22Rv1 (cell line): Measurements from ENCODE around the gene OR8B3.
"Not testable (repeated sequence)": the region's sequence is repeated elsewhere in the genome, so short reads cannot be mapped to it uniquely, and the experiment has no call there.

Experiments
- H3K27ac ChIP-seq: fragments of 450-650 bp; 2 replicates; pipeline ENCODE4 v1.5.1; 2017
- CTCF ChIP-seq: fragments of 450-650 bp; IDR thresholded peaks from 2 replicates; pipeline ENCODE4 v1.5.1; 2017; ENCODE audit warnings: mild to moderate bottlenecking
- ZFX ChIP-seq: fragments of 450-650 bp; IDR thresholded peaks from 2 replicates; pipeline ENCODE4 v1.6.1; 2017; ENCODE audit warnings: antibody characterized with exemption, borderline replicate concordance

OR8B3 gene

GRCh38 chr11:124405581-124405980, 6.8 kb upstream of the OR8B3 start:
- TF ChIP-seq CTCF = no peak
- TF ChIP-seq ZFX = no peak
- H3K27ac ChIP-seq = no peak overlapping the region

- not testable (repeated sequence) for H3K27ac ChIP-seq
These were observed 4.4 kb upstream of the OR8B3 start for GRCh38 chr11:124403186-124403585.

GRCh38 chr11:124402326-124402922, 3.6 kb upstream of the OR8B3 start:
- no peak overlapping the region for H3K27ac ChIP-seq

GRCh38 chr11:124396847-124397246, 2.0 kb downstream of the OR8B3 start:
- H3K27ac ChIP-seq = not testable (repeated sequence)

More at GRCh38 chr11:124402326-124402922, 3.6 kb upstream of the OR8B3 start:
- TF ChIP-seq ZFX (no peak), CTCF (peak; percentile 90)

GRCh38 chr11:124394408-124394807, 4.4 kb downstream of the OR8B3 start:
- no peak overlapping the region for H3K27ac ChIP-seq
- TF ChIP-seq CTCF = no peak
- TF ChIP-seq ZFX = no peak

- no peak within 1 kb of the TSS for H3K27ac ChIP-seq
- TF ChIP-seq ZFX (no peak), CTCF (no peak)
These were observed 14.4 kb downstream of the OR8B3 start, which contains the start of gene OR8B2 for GRCh38 chr11:124384399-124384798. TSS of gene OR8B2 (minus strand) at chr11:124384499. CDS start at chr11:124383343, 1,156 bp downstream.

GRCh38 chr11:124382857-124383256, 16.0 kb downstream of the OR8B3 start:
- H3K27ac ChIP-seq = not testable (repeated sequence)

- no peak for TF ChIP-seq ZFX
- no peak for TF ChIP-seq CTCF
- no peak overlapping the region for H3K27ac ChIP-seq
These were observed 18.2 kb downstream of the OR8B3 start for GRCh38 chr11:124380585-124380984.

GRCh38 chr11:124376280-124376679, 22.5 kb downstream of the OR8B3 start:
- no peak overlapping the region for H3K27ac ChIP-seq
- TF ChIP-seq CTCF = no peak
- TF ChIP-seq ZFX = no peak
